Right atrium auricular region (tissue), 2 donors: ENCODE measurements around the gene GPC2. TPM values are rescaled to one million over a fixed set of nuclear protein-coding genes. Genes with fewer than 3 reads are reported as not detected.
"Not testable (repeated sequence)": the region's sequence is repeated elsewhere in the genome, so short reads cannot be mapped to it uniquely, and the experiment has no call there.

ENCODE experiments used
- DNase-seq: peaks from one replicate; pipeline ENCODE4 v3.0.0-alpha.2; 2019; ENCODE audit warnings: low spot score
- H3K27ac ChIP-seq, 2 donors: fragments of 200-600 bp; sonication (generic); 1 replicate in 1 of 2; 2 replicates in 1 of 2; pipeline ENCODE4 v1.5.1; 2016 to 2019
- H3K27me3 ChIP-seq, 2 donors: fragments of 200-600 bp; sonication (generic); one replicate each; pipeline versions ENCODE4 v1.5.1 to v1.6.0; 2017 to 2019
- H3K36me3 ChIP-seq: fragments of 200-600 bp; sonication (generic); one replicate; pipeline ENCODE4 v1.5.1; 2016
- H3K4me1 ChIP-seq, 2 donors: fragments of 200-600 bp; sonication (generic); one replicate each; pipeline versions ENCODE4 v1.5.1 to v1.6.0; 2017 to 2019
- H3K4me3 ChIP-seq, 2 donors: fragments of 200-600 bp; sonication (generic); 1 replicate in 1 of 2; 2 replicates in 1 of 2; pipeline ENCODE4 v1.5.1; 2017 to 2019; ENCODE audit warnings: mild to moderate bottlenecking in 1 of 2, moderate library complexity in 1 of 2
- H3K9me3 ChIP-seq, 2 donors: fragments of 200-600 bp; sonication (generic); one replicate each; pipeline ENCODE4 v1.5.1; 2019
- total RNA-seq, 2 donors: library from RNA; depleted of rRNA; stranded (reverse); fragments of >200 nt; gene quantifications; one replicate each; pipeline ENCODE4 v1.1.0, GENCODE V29; 2016
- TF ChIP-seq, protein P1 (sequence below), 2 donors: fragments of 200-600 bp; sonication (generic); IDR thresholded peaks; one replicate each; pipeline ENCODE4 v1.5.1; 2019; ENCODE audit warnings: antibody characterized with exemption in 2 of 2

Gene GPC2
- total RNA-seq, 2 donors from 2014 or later: 0.12 TPM; not detected in 1

DNA sequence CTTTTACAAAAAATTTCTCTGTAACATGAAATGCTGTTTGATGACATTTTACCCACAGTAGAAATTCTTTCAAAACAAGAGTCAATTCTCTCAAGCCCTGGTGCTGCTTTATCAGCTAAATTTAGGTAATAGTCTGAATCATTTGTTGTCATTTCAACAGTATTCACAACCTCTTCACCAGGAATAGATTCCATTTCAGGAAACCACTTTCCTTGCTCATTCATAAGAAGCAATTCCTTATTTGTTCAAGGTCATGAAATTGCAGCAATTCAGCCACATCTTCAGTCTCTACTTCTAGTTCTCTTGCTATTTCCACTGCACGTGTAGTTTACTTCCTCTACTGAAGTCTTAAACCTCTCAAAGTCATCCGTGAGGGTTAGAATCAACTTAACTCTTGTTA lies 14.6 kb upstream of the GPC2 start:
- no peaks in the 10 kb centered on the region for H3K4me1 ChIP-seq
- TF ChIP-seq, protein P1, sequence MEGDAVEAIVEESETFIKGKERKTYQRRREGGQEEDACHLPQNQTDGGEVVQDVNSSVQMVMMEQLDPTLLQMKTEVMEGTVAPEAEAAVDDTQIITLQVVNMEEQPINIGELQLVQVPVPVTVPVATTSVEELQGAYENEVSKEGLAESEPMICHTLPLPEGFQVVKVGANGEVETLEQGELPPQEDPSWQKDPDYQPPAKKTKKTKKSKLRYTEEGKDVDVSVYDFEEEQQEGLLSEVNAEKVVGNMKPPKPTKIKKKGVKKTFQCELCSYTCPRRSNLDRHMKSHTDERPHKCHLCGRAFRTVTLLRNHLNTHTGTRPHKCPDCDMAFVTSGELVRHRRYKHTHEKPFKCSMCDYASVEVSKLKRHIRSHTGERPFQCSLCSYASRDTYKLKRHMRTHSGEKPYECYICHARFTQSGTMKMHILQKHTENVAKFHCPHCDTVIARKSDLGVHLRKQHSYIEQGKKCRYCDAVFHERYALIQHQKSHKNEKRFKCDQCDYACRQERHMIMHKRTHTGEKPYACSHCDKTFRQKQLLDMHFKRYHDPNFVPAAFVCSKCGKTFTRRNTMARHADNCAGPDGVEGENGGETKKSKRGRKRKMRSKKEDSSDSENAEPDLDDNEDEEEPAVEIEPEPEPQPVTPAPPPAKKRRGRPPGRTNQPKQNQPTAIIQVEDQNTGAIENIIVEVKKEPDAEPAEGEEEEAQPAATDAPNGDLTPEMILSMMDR (IDR thresholded peaks at IDR 0.05): no peak

DNA sequence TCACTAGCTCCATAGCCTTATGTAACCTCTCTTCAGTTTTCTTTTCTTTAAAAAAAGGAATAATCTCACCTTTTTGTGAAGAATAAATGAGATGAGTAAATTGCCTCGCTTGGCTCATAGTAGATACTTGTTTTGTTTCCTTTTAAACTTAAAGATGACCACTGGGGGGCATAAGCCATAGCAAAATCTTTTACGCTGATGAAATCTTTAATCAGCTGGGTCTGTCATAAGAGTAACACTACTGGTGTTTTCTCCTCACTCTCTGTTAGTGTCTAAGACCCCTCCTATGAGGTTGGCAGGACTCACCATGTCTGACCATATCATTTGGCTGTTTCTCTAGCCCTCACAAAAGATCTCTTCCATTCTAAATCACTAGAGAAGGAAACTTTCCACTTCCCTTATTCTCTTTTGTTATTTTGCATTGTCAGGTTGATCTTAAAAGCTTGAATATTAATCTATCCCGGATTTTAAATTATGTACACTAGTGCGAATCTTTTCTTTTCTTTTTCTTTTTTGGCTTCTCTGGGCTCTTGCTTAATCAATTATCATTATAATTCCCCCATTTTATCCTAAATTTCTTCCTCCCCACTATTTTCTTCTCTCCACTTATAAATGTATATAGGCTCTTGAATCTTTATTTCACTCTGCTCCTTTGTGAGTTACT lies 13.0 kb upstream of the GPC2 start:
- TF ChIP-seq, protein P1 (IDR thresholded peaks at IDR 0.05): peak in 1 of 2 donors; percentile 52
- Histone ChIP-seq H3K4me1 (no peaks in the 10 kb centered on the region), H3K9me3 (no peaks in the 10 kb centered on the region), H3K4me3 (no peak overlapping the region), H3K27ac (no peak overlapping the region), H3K36me3 (no peaks in the 10 kb centered on the region), H3K27me3 (no peaks in the 10 kb centered on the region)
- DNase-seq: no peak

More for the DNA sequence above, 14.6 kb upstream of the GPC2 start:
- Histone ChIP-seq H3K27me3 (no peaks in the 10 kb centered on the region), H3K9me3 (no peaks in the 10 kb centered on the region), H3K27ac (no peak overlapping the region), H3K36me3 (no peaks in the 10 kb centered on the region), H3K4me3 (no peak overlapping the region)
- DNase-seq: no peak

DNA sequence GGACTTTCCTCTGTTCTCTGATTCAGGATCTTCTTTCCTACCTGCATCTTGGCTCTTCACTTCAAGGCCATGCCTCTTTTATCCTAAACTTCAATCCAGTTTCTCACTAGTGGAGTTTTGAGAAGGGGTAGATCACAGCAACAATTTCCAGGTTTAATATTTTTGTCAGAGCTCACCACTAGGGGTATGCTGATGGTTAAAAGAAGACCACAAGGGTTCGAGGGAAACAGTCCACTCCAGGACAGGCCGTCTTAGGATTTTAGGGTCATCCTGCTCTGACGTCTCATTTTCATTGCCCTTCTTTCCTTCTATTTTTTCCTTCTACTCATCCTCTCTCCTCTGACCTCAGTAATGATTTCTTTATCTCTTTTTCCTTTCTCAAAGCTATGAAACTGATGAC lies 11.9 kb upstream of the GPC2 start:
- H3K4me1 ChIP-seq: no peaks in the 10 kb centered on the region
- no peak overlapping the region for H3K27ac ChIP-seq
- TF ChIP-seq, protein P1 (IDR thresholded peaks at IDR 0.05): no peak
- DNase-seq: no peak
- no peak overlapping the region for H3K4me3 ChIP-seq
- no peaks in the 10 kb centered on the region for H3K9me3 ChIP-seq
- H3K27me3 ChIP-seq: no peaks in the 10 kb centered on the region
- no peaks in the 10 kb centered on the region for H3K36me3 ChIP-seq

DNA sequence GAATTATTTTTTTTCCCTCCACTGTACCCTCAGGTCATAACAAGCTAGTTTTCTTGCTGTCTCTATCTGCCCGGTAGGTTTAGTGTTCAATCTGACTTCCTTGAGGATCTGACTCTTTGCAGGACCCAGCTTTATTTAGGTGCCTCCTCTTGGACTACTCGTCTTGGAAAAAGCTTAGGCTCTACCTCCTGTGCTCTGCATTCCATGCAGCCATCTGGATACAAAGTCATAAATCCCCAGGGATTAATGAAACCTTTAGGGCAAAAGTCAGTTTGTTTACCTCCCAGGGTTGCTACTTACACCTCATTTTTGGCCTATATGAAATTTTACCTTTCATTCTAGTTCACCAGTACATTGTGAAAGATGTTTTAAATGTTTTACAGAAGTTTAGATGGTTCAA lies 8.5 kb upstream of the GPC2 start:
- no peaks in the 10 kb centered on the region for H3K27me3 ChIP-seq
- no peaks in the 10 kb centered on the region for H3K36me3 ChIP-seq
- H3K27ac ChIP-seq: no peak overlapping the region
- no peak overlapping the region for H3K4me3 ChIP-seq
- H3K4me1 ChIP-seq: no peaks in the 10 kb centered on the region
- TF ChIP-seq, protein P1 (IDR thresholded peaks at IDR 0.05): no peak
- DNase-seq: no peak
- H3K9me3 ChIP-seq: no peaks in the 10 kb centered on the region

DNA sequence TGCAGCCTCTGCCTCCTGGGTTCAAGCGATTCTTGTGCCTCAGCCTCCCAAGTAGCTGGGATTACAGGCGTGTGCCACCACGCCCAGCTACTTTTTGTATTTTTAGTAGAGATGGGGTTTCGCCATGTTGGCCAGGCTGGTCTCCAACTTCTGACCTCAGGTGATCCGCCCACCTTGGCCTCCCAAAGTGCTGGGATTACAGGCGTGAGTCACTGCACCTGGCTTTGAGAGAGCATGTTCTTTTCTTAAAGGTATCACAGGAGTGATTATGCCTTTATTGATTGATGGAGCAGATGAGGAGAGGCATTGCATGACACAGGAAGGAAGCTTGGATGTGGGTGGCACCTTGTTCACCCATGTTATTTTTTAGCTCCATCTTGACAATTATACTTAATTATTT lies 5.9 kb upstream of the GPC2 start:
- not testable (repeated sequence) for DNase-seq, H3K4me3 ChIP-seq, H3K36me3 ChIP-seq, H3K9me3 ChIP-seq, H3K27ac ChIP-seq, H3K4me1 ChIP-seq, H3K27me3 ChIP-seq

DNA sequence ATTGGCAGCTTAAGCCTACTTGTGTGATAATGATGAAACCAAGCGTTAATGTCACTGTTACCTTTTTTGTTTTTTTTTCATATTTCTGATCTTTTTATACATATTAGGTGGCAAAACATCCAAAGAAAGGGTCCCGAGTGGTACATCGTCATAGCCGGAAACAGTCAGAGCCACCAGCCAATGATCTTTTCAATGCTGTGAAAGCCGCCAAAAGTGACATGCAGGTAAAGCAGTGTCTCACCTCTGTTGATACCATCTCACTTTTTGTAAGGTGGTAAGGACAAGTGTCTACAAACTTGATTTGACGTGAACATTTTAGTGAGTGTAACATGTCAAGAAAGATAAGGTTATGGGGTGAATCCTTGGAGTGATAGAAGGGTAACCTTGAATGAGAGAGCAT lies 5.4 kb upstream of the GPC2 start:
- not testable (repeated sequence) for H3K27ac ChIP-seq, H3K27me3 ChIP-seq, DNase-seq, H3K9me3 ChIP-seq, H3K4me3 ChIP-seq, H3K4me1 ChIP-seq, H3K36me3 ChIP-seq

DNA sequence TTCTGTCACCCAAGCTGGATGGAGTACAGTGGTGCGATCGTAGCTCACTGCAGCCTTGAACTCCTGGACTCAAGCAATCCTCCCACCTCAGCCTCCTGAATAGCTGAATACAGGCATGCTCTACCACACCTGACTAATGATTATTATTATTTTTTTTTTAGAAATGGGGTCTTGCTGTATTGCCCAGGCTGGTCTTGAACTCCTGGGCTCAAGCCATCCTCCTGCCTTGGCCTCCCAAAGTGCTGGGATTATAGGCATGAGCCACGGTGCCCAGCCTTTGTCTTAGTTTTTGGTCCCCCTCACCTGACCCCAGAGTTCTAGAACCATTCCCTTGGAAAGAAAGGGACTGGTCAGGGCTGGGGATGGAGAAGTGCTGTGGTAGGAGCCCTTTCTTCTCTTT lies 2.9 kb upstream of the GPC2 start:
- H3K27ac ChIP-seq, H3K36me3 ChIP-seq, DNase-seq, H3K4me3 ChIP-seq, H3K27me3 ChIP-seq, H3K9me3 ChIP-seq: not testable (repeated sequence)
- peaks cover 0 to 13% of the 10 kb centered on the region in 2 donors for H3K4me1 ChIP-seq
